SK-N-MC (cell line): ENCODE data around the gene STK11.

ENCODE experiments used
- EZH2 ChIP-seq: fragments of 200-600 bp; sonication (generic); IDR thresholded peaks from one replicate; pipeline ENCODE4 v1.6.1; 2017; ENCODE audit warnings: antibody characterized with exemption
- POLR2AphosphoS5 ChIP-seq: IDR thresholded peaks from 2 replicates; pipeline ENCODE4 v1.6.1; 2012; ENCODE audit warnings: mild to moderate bottlenecking, low read depth, low read length, borderline replicate concordance

- no peak for TF ChIP-seq EZH2
- no peak for TF ChIP-seq POLR2AphosphoS5
Measured at GRCh38 chr19:1226522-1227303, 21.1 kb downstream of the STK11 start.
